HS-5 (cell line): ENCODE results near the gene KCNS1.
A peak's percentile ranks its signal among the peaks of the same experiment; 100 is the strongest.
"Not testable (repeated sequence)": the region's sequence is repeated elsewhere in the genome, so short reads cannot be mapped to it uniquely, and the experiment has no call there.

Experiments
- DNase-seq: peaks from one replicate; pipeline ENCODE4 v3.0.0-alpha.2; 2012; ENCODE audit warnings: low read depth

KCNS1 gene

DNA sequence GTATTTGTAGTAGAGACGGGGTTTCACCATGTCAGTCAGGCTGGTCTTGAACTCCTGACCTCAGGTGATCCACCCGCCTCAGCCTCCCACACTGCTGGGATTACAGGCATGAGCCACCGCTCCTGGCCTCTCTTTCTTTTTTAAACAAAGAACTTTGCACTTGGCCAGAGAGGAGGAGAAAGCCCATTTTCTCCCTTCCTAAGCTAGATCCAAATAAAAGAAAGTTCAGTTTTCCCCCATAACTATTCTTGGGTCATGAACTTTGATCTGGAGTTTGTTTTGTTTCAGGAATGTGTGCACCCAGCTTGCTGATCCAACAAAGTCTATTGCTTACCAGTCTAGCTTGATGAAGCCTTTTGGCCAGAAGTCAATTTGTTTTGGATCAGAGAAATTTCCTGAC, 23.4 kb downstream of the KCNS1 start:
- no peak for DNase-seq

DNA sequence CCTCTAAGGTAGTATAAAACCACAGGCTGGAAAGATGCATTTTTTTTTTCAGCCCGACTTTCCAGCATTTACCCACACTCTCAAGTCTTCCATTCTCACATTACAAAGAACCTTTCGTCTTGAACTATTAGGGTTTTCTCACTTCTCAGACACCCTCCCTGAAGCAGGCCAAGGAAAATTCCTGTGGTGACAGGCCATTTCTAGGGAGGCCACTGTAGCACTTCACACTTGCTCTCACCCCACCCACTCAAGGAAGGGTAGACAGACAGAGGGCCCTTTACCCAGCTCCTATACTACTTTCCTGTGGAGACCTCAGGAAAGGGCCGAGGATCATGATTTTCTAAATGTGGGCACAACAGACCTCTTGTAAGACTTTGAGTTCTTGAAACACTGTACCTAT, 27.7 kb downstream of the KCNS1 start:
- DNase-seq: no peak

DNA sequence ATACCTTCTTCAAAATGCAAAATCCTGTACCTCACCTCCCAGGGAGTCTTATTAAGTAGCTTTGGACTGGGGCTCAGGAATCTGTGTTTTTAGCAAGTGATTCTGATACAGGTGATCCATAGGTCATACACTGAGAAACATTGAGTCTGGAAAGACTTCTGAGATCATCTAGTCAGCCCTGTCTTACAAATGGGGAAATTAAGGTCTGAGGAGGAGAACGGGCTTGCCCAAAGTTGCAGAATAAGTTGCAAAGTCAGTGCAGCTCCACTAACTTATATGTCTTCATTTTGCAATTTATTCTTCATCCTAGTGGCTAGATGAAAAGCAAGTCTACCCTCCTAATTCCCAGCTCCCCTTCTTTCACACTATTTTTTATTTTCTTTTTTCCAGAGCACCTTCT, 28.9 kb downstream of the KCNS1 start:
- DNase-seq: no peak

DNA sequence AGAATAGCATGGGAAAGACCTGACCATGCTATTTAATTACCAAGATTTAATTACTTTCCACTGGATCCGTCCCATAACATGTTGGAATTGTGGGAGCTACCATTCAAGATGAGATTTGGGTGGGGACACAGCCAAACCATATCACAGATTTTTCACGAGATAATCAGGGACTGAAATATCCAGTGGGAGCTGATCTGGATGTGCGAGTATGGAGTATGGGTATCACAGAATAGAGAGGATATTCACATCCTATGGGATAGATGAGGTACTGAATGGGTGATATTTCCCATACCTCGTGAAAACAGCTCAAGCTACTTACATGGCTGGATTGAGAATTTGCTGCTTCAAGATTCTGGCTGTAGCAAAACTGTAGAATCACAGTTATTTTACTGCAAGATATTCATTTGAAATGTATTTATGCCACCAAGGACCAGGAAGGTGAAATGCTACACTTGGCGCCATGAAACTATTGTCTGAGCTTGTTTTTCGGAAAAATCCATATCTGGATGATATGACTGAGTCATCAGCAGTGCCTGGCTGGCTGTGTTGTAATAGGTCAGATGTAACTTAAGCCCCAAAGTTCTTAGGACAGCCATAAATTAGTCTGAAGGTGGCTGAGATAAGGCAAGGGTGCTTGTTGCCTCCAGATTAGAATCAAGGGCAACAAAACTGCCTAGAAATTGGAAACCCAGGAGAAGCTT, 29.8 kb downstream of the KCNS1 start:
- DNase-seq: no peak

DNA sequence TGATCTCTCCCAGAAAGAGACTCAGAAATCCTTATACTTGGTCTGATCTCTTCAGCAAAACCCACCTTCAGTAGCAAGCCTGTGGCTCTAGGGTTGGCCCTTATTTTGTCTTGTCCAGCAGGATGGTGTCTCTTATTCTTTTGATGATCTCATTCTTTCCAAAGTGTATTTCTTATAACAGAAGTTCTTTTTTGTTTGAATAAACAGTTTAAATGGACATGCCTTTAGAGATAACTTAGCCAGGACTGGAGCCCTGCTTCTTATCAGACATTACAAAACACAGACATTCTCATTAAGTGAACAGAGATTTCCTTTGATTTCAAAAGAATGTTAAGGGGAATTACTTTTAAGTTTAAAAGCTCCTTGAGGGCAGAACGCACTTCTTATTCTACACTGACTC, 31.7 kb downstream of the KCNS1 start:
- DNase-seq: no peak

DNA sequence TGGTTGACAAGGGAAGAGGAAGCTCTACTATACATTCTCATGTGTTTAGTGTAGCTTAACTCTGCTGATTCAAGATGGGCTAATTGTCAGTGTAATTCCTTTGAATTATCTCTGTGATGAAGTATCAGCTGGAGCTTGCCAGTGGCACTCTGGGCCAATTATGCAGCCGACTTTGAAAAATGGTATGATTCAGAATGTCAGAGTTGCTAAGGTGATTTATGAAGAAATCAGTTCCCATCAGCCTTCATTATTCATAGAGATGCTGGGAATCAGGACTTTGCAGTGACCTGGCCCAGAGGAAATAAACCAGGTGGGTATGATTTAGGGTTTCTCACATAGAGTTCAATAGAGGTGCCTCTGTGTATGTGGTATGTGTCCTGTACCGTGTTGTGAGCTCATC, 33.4 kb downstream of the KCNS1 start:
- no peak for DNase-seq

DNA sequence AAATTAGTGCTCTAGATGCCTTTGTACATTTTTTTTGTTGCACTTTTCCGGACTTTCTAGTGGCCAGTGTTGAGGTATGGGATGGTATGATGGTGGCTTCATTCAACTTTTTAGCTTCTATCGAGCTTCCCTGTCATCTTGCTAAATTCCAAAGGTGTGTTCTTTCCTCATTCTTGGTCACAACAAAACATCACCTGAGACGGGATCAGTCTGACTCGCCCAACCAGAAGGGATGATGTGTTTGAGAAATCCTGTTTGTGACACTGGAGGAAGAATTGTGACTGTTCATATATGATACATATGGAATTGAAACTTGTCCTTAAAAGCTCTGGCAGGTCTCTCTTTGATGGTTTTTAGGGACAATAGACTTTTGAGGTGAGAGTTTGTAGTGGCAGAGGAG, 33.8 kb downstream of the KCNS1 start:
- no peak for DNase-seq

DNA sequence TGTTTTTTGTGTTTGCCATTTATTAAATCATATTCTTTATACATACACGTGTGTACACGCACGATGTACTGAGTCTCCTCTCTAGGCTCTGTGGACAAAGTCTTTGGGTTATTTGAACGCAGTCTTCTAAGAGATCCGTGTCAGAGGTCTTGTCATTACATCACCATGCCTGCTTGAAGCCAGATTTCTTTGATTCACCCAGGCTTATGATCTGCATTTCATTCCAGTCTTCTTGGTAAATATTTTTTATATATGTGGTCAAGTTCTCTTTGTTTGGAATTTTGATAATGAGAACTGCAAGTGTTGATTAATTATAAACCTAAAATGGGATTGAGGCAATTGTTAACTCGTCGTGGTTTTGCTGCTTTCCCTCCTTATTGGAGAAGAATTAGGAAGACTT, 34.6 kb downstream of the KCNS1 start:
- no peak for DNase-seq

DNA sequence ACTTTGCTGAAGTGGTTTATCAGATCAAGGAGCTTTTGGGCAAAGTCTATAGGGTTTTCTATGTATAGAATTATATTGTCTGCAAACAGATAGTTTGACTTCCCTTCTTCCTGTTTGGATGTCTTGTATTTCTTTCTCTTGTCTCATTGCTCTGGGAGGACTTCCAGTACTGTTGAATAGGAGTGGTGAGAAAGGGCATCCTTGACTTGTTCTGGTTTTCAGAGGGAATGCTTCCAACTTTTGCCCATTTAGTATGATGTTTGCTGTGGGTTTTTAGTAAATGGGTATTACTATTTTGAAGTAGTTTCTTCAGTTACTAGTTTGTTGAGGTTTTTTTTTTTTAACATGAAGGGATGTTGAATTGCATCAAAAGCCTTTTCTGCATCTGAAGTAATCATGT, 36.1 kb downstream of the KCNS1 start:
- no peak for DNase-seq

DNA sequence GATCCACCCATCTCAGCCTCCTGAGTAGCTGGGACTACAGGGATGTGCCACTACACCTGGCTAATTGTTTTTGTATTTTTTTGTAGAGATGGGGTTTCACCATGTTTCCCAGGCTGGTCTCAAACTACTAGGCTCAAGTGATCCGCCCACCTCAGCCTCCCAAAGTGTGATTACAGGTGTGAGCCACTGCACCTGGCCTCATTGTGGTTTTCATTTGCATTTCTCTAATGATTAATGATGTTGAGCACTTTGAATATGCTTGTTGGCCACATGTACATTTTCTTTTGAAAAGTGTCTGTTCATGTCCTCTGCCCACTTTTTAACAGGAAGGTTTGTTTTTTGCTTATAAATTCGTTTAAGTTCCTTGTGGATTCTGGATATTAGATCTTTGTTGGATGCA, 37.8 kb downstream of the KCNS1 start:
- not testable (repeated sequence) for DNase-seq

DNA sequence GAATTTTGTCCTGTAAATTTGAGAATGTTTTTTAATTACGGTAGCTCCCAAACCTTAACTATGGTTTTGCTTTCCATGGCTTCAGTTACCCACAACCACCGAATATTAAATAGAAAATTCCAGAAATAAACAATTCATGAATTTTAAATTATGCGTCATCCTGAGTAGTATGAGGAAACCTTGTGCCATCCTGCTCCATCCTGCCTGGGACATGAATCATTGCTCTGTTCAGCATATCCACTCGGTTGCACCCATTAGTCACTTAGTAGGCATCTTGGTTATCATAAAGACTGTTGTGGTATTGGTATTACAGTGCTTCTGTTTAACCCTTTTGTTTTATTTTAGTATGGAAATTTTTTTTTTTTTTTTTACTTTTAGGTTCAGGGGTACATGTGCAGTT, 39.7 kb downstream of the KCNS1 start:
- DNase-seq: peak; percentile 98

DNA sequence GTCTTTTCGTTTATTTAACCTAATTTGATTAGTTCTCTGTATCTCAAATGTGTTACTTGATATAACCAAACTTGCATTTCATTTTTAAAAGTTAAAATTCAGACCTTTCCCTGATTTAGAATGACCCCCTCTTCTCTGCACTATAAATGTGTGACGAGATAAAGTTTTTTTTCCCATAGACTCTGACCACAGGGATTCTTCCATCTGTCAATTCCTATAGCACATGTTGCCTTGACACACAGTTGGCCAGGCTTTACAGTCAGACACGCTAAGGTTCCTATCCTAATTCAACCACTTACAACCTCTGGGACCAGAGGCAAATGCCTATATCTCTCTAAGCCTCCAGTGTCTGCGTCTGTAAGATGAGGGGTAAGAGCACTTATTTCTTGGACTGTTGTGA, 40.6 kb downstream of the KCNS1 start:
- no peak for DNase-seq

DNA sequence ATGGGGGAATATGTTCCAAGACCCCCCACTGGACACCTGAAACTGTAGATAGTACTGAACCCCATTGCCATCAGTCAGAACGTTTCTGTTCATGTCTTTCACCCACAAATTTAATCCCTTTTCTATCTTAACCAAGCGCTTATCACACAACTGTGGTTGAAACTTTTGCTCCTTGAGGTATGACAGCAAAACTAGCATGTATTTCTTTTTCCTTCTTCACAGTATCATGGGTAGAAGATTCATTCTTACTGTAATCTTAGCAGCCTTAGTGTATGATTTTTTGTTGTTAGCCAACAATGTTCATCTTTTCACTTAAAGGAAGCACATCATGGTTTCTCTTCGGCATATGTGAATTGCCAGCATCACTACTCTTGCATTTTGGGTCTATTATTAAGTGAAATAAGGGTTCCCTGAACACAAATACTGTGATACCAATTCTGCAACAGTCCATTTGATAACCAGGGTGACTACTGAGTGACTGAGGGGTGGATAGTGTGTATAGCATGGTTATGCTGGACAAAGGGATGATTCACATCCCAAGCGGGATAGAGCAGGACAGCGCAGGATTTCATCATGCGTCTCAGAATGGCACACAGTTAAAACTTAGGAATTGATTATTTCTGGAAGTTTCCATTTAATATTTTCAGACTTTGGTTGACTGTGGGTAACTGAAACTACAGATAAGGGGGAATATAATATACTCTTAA, 41.8 kb downstream of the KCNS1 start:
- no peak for DNase-seq

DNA sequence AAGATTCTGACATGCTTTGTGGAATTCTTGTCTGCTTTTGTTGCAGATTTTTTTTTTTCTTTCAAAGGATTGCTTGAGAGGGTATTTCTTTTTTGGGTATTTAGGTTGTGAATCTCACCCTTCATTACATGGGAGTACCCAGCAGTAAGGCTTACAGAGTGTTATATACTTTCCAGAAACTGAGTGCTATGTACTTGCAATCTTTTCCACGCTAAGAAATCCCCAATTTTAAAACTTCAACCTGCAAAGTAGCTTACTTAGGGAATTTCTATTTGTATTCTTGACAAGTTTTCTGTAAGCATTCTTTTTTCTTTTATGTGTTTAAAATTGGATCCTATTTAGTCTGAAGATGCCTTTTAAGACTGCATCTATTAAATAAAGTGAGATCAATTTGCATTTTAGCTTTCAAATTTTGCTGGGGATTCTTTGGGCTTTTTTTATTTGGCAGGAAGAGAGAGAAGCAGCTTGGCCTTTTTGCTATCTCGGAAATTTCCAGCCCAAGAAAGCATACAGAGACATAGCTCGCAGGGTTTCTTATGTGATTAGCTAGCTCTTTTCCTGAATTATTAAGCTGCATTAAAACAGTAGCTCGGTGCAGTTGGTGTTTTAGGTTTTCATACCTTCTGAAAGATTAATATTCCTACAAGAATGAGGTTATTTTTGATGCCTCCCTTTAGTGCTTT, 42.6 kb downstream of the KCNS1 start:
- DNase-seq: no peak

DNA sequence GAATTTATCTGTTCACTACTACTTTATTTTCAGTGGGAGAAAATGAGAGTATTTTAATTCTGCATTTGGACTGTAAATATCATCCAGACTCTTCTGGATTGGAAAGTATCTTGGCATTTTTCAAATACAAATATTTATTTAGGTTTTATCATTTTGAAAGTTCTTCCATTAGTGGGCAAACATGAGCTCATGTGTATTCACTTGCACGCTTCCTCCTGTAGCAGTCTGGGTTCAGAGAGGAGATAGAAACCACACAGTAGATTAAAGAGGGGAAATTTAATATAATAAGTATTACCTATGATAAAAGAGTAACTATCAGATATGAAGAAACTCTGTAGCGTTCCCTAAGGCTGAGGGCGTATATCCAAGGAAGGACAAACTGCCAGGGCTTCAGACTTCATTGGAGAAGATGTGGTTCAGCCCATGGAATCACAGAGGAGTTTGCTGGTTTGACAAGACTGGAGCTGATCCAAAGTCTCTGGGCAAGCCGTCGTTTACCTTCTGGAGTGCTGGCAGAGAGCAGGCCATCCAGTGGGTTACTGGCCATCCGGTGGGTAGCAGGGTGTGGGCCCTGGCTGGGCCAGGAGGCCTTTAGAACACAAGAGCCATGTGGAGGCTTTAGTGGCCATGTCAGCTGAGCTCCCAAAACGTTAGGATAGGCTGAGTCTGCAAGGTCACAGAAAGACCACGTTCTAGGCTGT, 44.3 kb downstream of the KCNS1 start:
- no peak for DNase-seq

DNA sequence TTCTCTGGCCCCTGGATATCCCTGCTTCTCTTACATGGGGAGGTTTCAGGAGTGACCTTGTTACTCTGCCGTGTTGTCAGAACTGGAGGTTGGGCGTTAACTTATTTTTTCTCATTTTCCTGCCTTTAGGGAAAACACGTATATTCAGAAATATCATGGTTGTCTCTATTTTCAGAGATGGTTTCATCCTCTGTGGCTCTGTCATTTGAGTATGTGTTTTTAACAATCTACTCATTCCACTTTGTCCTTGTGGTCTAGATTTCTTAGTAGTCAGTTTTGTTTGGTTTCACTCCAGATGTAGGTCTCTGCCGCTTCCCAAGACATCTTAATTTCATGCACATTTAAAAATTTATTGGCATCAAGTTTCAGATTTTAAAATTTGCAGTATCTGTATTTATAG, 45.9 kb downstream of the KCNS1 start:
- DNase-seq: no peak

DNA sequence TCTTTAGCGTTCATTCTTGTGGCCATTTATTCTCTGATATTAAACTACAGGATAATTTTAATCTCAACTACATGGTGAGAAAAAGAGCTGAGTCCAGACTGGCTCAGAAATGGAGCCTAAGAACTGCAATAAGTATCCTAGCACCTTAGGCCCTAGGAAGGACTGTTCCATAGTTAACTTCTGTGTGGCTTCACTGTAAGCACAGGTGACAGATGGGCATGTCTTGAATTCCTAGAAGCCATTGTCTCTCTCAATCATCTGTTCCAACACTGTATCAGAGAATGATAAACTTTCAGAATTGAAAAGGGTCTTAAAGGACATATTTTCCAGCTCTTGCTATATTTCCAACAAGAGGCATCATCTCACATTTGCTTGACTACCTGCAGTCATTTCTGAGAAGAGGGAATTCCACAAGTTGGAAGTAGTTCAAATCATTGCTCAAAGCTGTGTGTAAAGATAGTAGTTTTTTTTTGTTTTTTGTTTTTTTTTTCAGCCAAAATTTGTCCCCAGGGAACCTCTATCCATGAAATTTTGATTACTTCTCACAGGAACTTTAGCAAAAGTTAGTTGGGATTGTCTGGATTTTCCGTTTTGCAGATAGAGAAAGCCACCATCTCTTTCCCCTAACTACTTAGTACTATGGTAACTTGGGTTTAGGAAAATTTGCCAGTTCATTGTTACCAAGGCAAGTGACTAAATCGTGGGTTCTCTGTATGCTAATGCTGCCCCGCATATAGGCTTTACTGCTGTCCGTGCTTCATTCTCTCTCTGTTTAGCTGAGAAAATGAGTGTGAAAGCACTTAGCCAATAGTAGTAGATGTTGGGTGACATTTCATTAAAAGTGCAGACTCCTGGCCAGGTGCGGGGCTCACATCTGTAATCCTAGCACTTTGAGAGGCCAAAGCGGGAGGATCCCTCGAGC, 47.2 kb downstream of the KCNS1 start:
- DNase-seq: no peak

DNA sequence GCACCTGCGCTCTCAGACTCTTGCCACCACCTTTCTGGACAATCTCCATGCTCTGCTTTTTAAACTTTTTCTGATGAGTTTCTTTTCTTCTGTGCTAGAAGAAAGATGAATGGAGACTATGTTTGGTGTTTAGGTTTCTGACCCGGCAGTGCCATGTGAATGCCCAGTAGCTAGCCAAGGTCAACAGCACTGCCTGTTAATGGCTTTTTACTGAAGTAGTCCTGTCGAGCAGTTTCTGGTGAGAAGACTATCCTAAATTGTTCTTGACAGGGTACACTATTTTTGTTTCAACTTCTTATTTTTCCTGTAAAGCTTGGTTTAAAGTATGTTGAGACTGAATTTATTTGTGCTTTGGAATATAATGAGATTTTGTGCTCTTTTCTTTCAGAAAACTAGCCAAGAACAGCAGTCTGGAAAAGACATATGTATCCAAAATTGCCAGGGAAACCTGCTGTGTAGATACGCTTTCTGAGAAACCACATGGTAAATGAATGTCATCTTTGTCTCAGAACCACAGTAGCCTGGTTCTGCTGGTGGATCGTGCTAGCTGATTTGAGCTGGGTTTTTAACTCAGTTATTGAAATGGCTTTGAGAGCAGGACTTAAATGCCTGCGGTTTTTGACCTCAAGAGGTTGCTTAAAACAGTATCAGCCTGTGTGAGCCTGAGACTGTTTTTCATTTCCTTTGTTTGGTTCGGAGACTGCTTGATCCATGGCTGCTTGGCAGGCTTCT, 48.1 kb downstream of the KCNS1 start:
- no peak for DNase-seq

DNA sequence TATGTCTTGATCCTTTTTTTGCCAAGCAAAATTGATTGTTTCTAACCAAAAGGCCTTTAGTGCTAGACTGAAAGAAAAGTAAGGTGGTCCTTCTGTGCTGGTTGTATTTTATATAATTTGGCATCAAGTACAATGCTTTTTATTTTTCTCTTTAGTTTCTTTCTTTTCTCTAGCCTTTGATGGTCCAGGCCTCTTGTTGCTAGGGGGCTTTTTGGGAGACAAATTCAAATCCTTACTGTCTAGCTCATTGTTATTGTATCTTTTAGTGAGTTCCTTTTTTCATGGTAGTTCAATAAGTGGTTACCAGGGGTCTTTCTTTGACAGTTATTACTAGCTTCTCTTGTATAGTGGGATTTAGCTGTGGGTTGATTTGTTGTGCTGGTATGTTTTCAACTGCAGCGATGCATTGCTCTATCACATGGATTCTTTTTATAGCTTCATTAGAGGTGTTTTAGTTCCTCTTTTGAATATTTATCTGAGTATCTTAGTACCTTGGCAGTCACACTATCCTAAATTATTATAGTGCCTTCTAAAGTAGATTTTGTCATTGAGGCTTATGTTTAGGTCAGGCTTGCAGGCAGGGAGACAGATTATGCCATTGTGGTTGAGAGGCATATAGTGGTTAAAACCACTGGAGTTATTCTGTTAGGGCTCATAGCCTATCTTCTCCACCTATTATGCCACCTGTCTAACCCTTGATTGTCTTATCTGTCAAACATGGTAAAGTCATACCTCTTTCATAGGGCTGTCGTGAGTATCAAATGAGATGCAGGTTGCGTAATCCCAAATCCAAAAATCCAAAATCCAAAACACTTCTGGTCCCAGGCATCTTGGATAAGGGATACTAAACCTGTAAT, 49.5 kb downstream of the KCNS1 start:
- no peak for DNase-seq

DNA sequence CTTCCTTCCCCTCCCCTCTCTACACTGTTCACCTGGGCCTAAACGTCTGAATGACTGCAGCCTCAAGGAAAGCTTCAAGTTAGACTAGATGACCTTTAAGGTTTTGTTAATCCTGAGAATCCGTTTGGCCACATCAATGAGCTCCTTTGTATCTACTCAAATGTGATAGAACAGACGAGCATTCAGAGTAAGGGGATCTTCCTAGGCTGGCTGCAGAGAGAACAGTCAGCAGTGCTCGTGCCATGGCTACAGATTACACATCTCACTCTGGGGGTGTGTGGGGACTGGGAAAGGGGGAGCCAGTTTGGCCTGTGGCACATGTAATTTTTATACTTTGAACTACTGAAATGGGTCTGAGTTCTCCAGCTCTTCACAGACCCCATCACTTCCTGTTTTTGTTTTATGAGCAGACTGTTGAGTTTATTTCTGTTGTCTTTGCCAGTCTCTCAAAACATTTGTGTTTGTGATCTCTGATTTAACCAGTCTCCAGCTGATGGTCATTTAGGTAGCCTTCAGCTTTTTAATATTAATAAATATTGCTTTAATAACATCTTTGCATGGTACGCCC, 50.9 kb downstream of the KCNS1 start:
- no peak for DNase-seq
